VCaP (cell line): ENCODE results near the gene EMID1.

Source experiments
- H3K27ac ChIP-seq: fragments of 450-650 bp; 2 replicates; pipeline ENCODE4 v1.5.1; 2017
- TF ChIP-seq, protein P1 (sequence below): fragments of 450-650 bp; conservative IDR thresholded peaks from 2 replicates; pipeline ENCODE4 v1.5.1; 2017; ENCODE audit warnings: mild to moderate bottlenecking, moderate library complexity

The EMID1 gene

GRCh38 chr22:29195964-29196666 is 9.6 kb upstream of the EMID1 start:
- TF ChIP-seq, protein P1, sequence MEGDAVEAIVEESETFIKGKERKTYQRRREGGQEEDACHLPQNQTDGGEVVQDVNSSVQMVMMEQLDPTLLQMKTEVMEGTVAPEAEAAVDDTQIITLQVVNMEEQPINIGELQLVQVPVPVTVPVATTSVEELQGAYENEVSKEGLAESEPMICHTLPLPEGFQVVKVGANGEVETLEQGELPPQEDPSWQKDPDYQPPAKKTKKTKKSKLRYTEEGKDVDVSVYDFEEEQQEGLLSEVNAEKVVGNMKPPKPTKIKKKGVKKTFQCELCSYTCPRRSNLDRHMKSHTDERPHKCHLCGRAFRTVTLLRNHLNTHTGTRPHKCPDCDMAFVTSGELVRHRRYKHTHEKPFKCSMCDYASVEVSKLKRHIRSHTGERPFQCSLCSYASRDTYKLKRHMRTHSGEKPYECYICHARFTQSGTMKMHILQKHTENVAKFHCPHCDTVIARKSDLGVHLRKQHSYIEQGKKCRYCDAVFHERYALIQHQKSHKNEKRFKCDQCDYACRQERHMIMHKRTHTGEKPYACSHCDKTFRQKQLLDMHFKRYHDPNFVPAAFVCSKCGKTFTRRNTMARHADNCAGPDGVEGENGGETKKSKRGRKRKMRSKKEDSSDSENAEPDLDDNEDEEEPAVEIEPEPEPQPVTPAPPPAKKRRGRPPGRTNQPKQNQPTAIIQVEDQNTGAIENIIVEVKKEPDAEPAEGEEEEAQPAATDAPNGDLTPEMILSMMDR = no peak
- no peak overlapping the region for H3K27ac ChIP-seq

DNA sequence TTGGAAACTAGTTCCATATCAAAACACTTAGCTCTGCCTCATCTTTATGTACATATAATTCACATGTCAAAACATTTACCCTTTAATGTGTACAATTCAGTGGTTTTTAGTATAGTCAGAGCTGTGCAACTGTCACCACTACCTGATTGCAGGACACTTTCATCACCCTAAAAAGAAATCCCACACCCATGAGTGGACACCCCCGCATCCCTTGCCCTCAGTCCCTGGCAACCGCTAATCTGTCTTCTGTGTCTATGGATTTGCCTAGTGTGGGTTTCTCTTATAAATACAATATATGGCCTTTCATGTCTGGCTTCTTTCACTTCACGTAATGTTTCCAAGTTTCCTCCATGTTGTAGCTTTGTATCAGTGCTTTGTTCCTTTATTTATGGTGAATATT is 8.6 kb upstream of the EMID1 start:
- TF ChIP-seq, protein P1 = no peak
- no peak overlapping the region for H3K27ac ChIP-seq

DNA sequence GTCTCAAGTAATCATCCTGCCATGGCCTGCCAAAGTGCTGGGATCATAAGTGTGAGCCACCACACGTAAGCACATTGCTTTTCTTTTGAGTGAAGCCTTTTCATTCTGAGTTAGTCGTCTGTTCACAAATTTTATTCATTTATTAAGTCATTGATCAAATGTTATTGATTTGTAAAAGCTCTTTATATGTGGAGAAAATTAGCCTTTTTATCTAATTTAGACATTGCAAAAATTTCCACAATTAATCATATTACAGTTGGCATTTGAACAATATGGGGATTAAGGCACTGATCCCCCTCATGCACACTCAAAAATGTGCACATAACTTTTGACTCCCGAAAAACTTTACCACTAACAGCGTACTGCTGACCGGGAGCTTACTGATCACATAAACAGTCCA is 7.5 kb upstream of the EMID1 start:
- H3K27ac ChIP-seq = no peak overlapping the region
- TF ChIP-seq, protein P1 = no peak

DNA sequence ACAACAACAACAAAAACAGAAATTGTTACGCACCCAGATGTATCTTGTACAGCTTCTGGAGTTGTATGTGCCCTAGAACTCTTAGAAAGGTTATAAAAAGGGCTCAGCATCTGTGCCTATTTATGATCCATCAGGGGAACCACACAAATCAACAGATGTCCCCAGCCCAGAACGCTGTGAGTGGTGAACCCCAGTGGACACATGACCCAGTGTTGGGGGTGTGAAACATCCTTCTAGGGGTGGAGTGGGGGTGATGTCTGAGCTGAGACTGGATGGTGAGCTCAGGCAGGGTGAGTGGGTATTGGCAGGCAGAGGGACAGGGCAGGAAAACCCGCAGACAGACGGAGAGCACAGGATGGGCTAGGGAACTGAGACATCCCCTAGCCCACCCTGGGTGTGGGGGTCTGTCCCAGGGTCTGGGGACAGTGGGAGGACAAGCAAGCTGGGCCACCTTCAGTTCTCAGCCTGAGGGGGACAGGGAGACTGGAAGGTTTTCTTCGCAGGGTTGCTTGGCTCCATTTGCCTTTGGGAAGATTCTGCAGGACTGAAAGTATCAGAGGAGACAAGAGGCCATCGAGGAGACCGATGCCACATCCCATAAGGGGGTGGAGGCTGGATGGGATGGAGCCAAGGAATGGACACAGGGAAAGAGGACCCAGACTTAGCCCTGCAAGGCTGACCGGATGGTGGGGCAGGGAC is 5.8 kb upstream of the EMID1 start:
- H3K27ac ChIP-seq = no peak overlapping the region

GRCh38 chr22:29200901-29201300 is 4.8 kb upstream of the EMID1 start:
- TF ChIP-seq, protein P1 = no peak
- H3K27ac ChIP-seq = no peak overlapping the region

More for the DNA sequence above, 5.8 kb upstream of the EMID1 start:
- TF ChIP-seq, protein P1 = no peak

GRCh38 chr22:29201782-29202181 is 3.9 kb upstream of the EMID1 start:
- TF ChIP-seq, protein P1 = no peak
- peak overlapping the region; percentile 10; the same call in 1 of the 2 replicates for H3K27ac ChIP-seq

DNA sequence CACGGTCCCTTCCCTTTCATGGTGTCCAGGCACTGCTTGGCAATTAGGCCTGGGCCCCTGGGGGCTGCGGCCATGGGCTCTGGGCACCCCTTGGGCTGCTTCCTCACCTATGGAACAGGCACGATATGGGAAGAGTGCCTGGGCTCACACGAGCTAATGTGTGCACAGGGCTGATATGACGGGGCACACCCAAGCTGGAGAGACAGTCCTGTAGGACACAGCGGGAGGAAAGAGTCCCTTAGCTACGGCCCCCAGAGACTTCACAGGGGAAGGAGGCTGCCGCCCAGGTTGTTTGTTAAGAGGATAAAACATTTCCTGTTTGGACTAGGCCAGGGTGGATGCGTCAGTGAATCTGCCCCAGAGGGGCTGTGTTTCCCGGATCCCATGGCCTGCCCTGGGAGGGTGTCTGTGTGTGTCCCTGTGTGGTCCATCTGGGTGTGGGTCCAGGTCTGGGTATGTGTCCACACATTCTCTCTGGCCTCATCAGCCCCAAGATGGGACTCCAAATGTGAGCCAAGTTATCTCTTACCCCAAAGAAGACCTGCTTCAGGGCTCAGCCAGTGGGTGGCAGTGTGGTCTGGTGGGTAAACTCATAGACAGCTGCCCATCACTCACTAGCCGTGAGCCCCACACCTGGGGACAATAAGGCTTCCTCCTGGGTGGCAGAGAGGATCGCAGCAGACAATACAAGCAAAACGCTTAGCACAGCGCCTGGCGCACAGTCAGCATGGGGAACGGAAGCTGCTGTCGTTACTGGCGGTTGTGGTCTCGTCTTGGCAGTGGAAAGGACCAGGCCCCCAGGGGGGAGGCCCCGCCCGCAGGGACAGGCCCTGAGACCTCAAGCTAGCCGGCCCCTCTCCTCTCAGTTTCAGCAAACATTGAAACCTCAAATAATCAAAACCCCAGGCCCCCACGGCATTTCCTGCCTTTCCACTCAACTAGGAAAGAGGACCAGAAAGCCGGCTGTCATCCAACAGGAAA is 3.2 kb upstream of the EMID1 start:
- TF ChIP-seq, protein P1 = peak; percentile 71
- H3K27ac ChIP-seq = peak overlapping the region; percentile 10; the same call in 1 of the 2 replicates
